ENCODE measurements around the gene CST8.

Gene CST8

GRCh38 chr20:23528867-23529431 is 38.0 kb downstream of the CST8 start:
- Histone ChIP-seq H3K4me3 (ENCODE audit: low read depth in 1 of 2, low read length in 2 of 2) (no peak overlapping the region), H3K9ac (ENCODE audit: low read depth, low read length) (no peak overlapping the region), H3K79me2 (ENCODE audit: insufficient read depth, low read length) (no peaks in the 10 kb centered on the region), H3K4me2 (ENCODE audit: insufficient read depth, low read length) (no peak overlapping the region), H3K27ac (ENCODE audit: low read length) (no peak overlapping the region), H3K36me3 (ENCODE audit: insufficient read depth, low read length) (no peaks in the 10 kb centered on the region), H2AFZ (ENCODE audit: low read depth, low read length) (no peak overlapping the region), H3K4me1 (ENCODE audit: insufficient read depth, low read length) (no peaks in the 10 kb centered on the region), H3K9me3 (ENCODE audit: insufficient read depth, low read length, severe bottlenecking) (no peaks in the 10 kb centered on the region), H3K27me3 (ENCODE audit: insufficient read depth, low read length, poor library complexity) (peaks cover 8% of the 10 kb centered on the region), H4K20me1 (ENCODE audit: insufficient read depth, low read length) (no peaks in the 10 kb centered on the region)
- TF ChIP-seq CTCF (IDR thresholded peaks at IDR 0.05; ENCODE audit: borderline replicate concordance, extremely low read depth, low read length, poor library complexity, severe bottlenecking) (no peak), EZH2 (IDR thresholded peaks at IDR 0.05; ENCODE audit: borderline replicate concordance, low read depth, low read length, severe bottlenecking) (no peak)
- ATAC-seq (ENCODE audit: insufficient read depth, low read depth) (no peak), DNase-seq (no peak)

GRCh38 chr20:23530937-23531567 is 40.1 kb downstream of the CST8 start:
- H3K36me3 ChIP-seq (ENCODE audit: insufficient read depth, low read length) = no peaks in the 10 kb centered on the region
- H3K9me3 ChIP-seq (ENCODE audit: insufficient read depth, low read length, severe bottlenecking) = no peaks in the 10 kb centered on the region
- no peak overlapping the region for H3K4me2 ChIP-seq (ENCODE audit: insufficient read depth, low read length)
- no peak overlapping the region for H3K4me3 ChIP-seq (ENCODE audit: low read depth in 1 of 2, low read length in 2 of 2)
- no peaks in the 10 kb centered on the region for H3K79me2 ChIP-seq (ENCODE audit: insufficient read depth, low read length)
- no peak overlapping the region for H3K9ac ChIP-seq (ENCODE audit: low read depth, low read length)
- no peak for DNase-seq
- TF ChIP-seq EZH2 (IDR thresholded peaks at IDR 0.05; ENCODE audit: borderline replicate concordance, low read depth, low read length, severe bottlenecking) (no peak), CTCF (IDR thresholded peaks at IDR 0.05; ENCODE audit: borderline replicate concordance, extremely low read depth, low read length, poor library complexity, severe bottlenecking) (no peak)
- ATAC-seq (ENCODE audit: insufficient read depth, low read depth) = no peak
- peaks cover 4% of the 10 kb centered on the region for H3K27me3 ChIP-seq (ENCODE audit: insufficient read depth, low read length, poor library complexity)
- no peaks in the 10 kb centered on the region for H3K4me1 ChIP-seq (ENCODE audit: insufficient read depth, low read length)
- no peak overlapping the region for H3K27ac ChIP-seq (ENCODE audit: low read length)
- no peak overlapping the region for H2AFZ ChIP-seq (ENCODE audit: low read depth, low read length)
- H4K20me1 ChIP-seq (ENCODE audit: insufficient read depth, low read length) = no peaks in the 10 kb centered on the region

- Histone ChIP-seq H3K9me3 (ENCODE audit: insufficient read depth, low read length, severe bottlenecking) (no peaks in the 10 kb centered on the region), H3K27me3 (ENCODE audit: insufficient read depth, low read length, poor library complexity) (peaks cover 4% of the 10 kb centered on the region), H3K36me3 (ENCODE audit: insufficient read depth, low read length) (no peaks in the 10 kb centered on the region), H2AFZ (ENCODE audit: low read depth, low read length) (no peak overlapping the region), H3K27ac (ENCODE audit: low read length) (no peak overlapping the region), H3K4me1 (ENCODE audit: insufficient read depth, low read length) (no peaks in the 10 kb centered on the region), H3K79me2 (ENCODE audit: insufficient read depth, low read length) (no peaks in the 10 kb centered on the region), H3K4me2 (ENCODE audit: insufficient read depth, low read length) (no peak overlapping the region), H3K4me3 (ENCODE audit: low read depth in 1 of 2, low read length in 2 of 2) (no peak overlapping the region), H4K20me1 (ENCODE audit: insufficient read depth, low read length) (no peaks in the 10 kb centered on the region), H3K9ac (ENCODE audit: low read depth, low read length) (no peak overlapping the region)
- no peak for TF ChIP-seq CTCF (IDR thresholded peaks at IDR 0.05; ENCODE audit: borderline replicate concordance, extremely low read depth, low read length, poor library complexity, severe bottlenecking)
- TF ChIP-seq EZH2 (IDR thresholded peaks at IDR 0.05; ENCODE audit: borderline replicate concordance, low read depth, low read length, severe bottlenecking) = no peak
- ATAC-seq (ENCODE audit: insufficient read depth, low read depth) (no peak), DNase-seq (no peak)
Observed at GRCh38 chr20:23532533-23532932, 41.6 kb downstream of the CST8 start.

Data from DND-41 (cell line).